HG03565 (cell line): ENCODE data around the gene MYH11.
"Not testable (repeated sequence)": the region's sequence is repeated elsewhere in the genome, so short reads cannot be mapped to it uniquely, and the experiment has no call there.

Source experiments
- ATAC-seq: cut with Tn5 transposase; IDR thresholded peaks from one replicate; pipeline ENCODE4 v1.9.1; 2021; ENCODE audit warnings: mild to moderate bottlenecking, moderate library complexity; ENCODE audit not compliant: unreplicated experiment

MYH11 gene

DNA sequence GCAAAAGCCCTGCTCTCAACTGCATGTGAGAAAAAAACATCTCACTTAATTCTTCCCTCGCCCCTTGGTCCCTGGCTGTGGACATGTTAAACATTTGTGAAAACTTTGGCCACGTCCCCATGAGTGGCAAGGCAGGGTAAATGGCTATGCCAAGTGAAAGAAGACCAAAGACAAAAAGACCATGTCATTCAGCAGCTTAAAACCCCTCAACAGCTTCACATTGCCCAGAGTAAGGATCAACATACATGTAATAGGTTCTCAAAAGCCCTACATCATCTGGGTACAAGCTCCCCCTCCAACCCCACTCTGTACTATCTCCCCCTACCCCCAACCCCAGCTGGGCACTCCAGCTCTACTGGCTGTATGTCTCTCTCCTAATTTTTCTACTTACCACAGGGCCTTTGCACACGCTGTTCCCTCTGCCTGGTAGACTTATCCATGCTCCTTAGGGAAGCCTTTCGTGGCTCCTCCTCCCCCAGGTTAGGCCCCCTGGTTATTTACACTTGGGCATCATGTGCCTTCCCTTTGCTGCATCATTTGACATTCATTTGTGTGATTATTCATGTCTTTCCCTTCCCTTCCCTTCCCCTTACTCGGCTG lies 131.1 kb downstream of the MYH11 start:
- ATAC-seq = no peak

DNA sequence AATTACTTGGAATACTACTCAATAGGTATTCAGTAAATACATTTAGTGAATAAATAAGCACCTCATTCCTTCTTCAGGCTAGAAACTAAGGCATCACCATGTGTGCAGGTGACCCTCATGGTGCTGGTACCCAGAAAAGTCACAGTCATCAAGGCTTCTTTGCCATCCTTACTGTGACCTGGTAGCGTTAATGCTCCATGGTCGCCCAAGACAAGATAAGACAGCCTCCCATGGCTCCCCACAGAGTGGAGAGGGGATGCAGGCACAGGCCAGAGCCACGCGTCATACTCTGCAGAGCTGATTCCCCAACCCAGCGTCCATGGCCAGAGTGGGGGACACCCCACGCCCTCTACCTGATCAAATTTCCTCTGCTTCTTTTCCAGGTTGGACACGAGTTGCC lies 133.0 kb downstream of the MYH11 start:
- no peak for ATAC-seq

DNA sequence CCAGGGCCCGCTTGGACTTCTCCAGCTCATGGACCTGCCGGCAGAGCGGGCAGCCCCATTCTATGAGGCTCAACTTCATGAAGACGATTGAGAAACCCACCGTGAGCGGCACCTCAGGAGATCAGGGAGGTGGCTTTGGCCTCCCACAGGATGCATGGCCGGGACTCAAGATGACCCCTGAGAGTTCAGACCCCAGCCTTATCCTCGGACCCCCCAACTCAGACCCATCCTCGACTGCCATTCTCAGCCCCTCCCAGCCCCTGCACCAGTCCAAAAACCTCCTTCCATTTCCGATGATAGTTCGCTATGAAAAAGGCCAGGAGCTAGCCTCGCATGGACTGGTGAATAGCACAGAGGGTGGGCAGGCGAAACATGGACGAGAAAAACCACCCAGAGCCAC lies 135.8 kb downstream of the MYH11 start:
- no peak for ATAC-seq

DNA sequence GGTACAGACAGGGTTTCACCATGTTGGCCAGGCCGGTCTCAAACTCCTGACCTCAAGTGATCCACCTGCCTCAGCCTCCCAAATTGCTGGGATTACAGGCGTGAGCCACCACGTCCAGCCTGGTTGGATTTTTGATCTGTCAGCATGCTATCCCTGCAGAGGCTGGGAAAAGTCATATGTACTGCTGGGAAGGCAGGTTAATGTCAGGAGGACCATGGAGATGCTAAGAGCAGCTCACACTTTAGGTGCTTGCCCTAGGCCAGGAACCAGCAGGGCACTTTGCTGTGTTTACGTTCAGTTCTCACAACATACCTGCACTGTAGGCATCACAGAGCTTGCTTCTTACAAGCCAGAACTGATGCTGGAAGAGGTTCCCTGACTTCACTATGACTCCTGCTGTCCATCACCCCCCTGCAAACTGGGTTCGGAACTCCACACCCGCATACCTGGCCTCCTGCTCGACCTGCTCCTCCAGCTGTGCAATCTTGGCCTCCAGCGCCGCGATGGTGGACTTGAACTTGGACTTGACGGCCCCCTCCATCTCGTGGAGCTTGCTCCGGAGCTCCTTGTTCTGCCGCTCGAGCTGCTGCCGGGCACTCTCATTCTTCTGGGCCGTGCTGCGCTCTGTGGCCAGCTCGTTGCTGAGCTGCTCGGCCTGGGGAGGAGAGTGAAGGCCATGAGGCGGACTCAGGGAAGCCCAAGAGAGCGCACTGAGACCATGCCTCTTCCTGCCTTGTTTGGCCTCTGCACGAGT lies 140.0 kb downstream of the MYH11 start:
- no peak for ATAC-seq

DNA sequence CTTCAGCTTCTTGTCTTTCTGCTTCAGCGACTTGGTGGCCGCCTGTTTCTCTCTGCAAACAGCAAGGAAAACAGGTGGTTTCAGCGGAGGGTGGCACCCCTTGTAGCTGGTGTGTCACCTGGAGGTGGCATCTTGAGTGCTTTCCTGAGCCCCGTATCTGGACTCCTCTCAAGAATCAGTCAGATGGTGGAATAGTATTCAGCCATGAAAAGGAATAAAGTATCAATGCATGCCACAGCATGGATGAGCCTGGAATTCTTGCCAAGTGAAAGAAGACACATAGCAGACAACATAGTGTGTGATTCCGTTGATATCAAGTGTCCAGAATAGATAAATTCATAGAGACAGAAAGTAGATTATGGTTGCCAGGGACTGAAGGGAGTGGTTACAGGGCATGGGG lies 141.6 kb downstream of the MYH11 start:
- no peak for ATAC-seq

DNA sequence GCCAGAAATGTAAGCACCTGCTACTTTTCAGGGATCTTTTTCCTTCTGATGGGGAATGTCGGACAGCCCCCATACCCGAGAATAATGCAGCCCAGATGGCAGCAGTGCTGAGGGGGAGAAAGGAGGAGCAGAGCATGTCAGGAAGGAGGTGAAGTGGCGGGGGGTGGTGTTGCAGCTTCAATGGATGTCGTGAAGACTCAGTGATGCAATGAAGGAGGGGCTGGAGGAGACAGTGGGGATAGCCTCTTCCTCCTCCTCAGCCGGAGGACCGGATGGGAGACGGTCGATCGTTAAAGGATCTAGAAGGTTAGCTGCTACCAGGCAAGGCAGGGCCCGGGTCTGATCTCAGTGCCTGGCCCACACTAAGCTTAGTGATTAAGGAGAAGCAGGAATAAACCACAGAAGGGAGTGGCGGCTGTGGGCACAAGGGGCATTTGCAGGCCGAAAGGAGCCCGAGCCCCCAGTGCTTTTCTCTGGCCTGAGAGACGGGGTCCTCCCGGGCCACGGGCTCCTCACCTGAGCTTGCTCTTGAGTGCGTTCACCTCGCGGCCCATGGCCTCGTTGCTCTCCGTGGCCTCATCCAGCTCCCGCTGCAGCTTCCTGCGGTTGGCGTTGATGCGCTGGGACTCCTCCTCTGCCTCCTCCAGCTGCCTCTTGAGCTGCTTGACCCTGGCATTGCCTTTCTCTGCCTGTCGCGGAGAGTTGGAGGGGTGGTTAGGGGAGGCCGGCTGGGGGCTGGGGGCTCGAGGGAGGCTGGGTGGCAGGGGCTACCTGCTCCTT lies 142.2 kb downstream of the MYH11 start:
- no peak for ATAC-seq

DNA sequence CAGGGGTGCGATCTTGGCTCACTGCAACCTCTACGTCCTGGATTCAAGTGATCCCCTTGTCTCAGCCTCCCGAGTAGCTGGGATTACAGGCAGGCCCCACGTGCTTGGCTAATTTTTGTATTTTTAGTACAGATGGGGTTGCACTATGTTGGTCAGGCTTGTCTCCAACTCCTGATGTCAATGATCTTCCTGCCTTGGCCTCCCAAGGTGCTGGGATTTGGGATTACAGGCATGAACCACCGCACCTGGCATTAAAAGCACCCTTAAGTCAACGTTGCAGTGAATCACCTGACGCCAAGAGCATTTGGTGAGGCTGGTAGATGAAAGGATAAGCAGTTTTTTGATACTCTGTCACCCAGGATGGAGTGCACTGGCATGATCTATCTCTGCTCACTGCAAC lies 147.8 kb downstream of the MYH11 start:
- no peak for ATAC-seq

DNA sequence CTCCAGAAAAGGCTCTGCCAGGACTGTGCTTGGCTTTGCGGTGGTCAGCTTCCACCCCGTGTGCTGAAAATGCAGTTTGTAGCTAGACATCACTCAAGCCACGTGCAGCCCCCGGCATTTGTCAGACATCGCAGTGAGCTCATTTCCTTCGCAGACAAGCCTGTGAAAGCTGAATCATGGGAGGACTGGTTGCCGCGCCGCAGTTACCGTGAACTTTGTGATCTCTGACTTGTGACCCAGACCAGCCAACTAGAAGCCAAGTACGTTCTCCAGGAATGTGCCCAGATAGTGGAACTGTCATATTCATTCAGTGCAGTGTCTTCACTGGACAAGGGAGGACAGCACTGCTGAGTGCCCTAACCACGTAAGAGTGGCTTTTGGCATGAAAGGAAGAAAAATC lies 148.7 kb downstream of the MYH11 start:
- ATAC-seq = no peak

DNA sequence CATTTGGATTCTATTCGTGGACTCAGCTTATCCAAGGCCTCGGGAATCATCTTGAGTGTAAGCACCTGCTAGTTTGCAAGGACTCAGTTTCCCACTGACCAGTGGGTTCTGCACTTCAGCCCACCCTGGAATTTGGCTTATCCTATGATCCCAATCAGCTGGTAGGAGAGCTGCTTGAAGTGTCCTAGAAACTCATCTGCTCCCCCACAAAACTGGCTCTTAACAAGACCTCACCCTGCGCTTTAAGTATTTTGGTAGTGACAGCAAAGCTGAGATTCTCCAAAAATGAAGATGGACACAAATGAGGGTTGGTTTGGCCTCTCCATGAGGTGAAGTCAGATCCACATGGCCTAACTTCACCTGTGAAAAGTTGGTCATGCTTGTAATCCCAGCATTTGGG lies 149.5 kb downstream of the MYH11 start:
- ATAC-seq = no peak

DNA sequence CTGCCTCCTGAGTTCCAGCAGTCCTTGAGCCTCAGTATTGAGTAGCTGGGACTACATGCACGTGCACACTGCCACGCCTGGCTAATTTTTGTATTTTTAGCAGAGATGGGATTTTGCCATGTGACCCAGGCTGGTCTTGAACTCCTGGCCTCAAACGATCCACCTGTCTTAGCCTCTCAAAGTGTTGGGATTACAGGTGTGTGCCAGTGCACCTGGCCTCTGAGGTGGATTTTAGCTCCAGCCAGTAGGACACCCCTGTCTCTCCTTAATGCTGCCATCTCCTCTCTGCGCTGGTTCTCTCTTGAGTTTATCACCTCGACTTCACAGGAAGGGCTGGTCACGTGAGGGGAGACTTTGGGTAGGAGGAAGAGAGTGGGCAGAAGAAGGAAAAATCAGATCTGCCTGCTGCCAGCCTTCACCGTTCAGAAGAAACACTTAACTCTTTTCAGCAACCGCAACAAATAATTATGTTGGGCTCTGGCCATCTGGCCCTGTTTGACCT lies 151.7 kb downstream of the MYH11 start:
- no peak for ATAC-seq

DNA sequence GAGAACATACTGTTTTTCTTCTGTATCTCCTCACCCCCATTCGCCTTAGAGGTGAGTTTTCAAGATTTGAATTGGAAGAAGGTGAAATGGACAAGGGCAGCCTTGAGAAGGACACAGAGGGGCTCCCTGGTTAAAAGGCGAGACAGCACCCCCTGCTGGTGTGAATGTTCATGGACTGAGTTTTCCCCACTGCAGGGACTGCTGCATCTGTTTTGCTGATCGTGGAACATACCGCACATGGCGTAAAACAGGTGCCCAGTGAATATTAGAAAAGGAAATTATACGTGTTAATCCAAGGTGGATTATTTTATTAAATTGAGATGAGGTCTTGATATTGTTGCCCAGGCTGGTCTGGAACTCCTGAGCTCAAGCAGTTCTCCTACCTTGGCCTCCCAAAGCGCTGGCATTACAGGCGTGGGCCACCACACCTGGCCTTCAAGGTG lies 152.3 kb downstream of the MYH11 start:
- no peak for ATAC-seq

DNA sequence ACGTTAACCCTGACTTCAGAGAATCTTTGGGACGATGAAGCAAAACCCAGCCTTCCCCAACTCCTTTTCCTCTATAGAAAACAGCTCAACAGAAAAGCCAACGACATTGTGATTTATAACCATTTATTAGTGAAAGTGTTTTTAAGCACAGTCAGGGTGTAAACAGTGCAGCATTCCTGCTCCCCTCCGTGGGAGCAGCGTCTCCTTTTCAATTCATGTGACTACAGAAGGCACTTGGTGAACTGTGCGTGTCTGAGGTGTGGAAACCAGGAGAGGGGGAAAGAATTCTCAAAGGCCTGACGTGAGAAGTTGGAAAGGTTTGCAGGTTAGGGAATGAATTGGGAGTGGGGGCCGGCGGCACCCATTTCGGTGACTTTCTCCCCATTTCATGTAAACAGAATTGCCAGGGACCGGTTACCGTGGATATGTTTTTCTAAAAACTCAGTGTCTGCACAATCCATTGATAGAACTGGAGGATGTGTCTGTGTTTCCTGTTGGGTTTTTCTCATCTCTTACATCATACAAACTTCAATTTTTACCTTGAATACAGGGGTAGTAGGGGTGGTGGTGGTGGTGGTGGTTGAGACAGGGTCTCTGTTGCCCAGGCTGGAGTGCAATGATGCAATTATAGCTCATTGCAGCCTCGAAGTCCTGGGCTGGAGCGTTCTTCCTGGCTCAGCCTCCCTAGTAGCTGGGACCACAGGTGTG lies 153.6 kb downstream of the MYH11 start:
- ATAC-seq = no peak

DNA sequence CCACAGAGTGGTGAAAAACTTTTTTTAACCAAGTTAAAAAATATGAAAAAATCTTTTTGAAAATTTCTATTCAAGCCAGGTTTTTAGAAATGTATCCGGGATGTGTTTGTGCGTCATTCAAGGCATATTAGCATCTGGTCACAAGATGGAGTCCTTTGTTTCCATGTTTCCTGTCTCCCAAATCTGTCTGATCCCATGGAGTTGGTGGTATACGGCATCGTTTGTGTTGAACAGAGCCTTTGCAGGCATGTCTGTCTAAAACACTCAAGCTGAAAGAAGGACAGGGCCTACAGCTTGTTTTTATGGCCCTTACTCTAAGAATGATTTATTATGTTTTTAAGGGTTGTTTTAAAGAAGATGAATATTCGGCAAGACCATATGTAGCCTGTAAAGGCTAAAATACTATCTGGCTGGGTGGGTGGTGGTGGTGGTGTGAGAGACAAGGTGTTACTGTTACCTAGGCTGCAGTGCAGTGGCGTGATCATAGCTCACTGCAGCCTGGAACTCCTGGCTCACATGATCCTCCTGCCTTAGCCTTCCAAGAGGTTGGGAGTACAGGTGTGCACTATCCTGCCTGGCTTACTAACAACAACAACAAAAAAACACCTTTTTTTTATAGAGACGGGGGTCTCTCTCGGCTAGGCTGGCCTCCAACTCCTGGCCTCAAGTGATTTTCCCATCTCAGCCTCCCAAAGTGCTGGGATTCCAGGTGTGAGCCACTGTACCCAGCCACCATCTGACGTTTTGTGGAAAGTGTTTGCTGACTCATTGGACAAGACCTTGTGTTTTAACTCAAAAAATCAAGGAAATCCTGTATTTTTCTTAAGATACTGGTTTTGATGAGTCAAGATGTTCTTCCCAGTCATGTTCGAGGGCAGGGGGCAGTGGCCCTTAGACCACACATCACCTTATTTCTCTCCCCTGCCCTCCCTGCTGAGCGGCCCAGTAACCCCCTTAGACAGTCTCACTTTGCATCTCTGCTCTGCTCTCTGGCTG lies 154.6 kb downstream of the MYH11 start:
- ATAC-seq = no peak

DNA sequence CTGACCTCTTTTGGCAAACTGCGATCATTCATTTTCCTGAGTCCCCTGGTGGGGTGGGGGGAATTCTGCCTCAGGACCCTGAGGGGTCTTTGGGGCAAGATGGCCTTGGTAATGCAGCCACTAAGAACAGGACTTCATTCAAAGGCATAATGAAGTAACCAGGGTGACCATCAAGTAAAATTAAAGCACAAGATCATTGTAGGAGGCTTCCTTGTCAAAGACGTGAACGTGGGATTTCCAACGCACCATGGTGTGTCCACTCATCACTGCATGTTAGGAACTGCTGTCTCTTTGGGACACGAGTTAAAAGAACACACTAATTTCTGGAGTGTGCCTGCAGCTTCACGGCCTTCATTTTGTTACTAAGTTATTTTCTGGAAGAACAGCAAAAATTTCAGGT lies 155.5 kb downstream of the MYH11 start:
- no peak for ATAC-seq

DNA sequence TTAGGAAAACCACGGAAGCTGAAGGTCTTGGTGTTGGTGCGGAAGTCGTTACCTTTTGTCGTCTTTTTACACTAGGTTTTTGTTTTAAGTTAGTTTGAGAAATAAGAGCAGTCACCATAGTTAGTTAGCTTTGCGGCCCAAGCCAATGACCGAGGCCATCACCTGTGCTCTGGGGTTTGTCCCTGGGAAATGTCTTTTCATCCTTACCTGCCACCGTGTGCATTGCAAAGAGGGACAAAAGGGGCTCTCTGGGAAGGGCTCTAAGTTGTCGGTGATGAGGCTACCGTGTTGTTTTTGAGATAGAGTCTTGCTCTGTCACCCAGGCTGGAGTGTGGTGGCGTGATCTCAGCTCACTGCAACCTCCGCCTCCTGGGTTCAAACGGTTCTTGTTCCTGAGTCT lies 157.0 kb downstream of the MYH11 start:
- ATAC-seq = no peak

DNA sequence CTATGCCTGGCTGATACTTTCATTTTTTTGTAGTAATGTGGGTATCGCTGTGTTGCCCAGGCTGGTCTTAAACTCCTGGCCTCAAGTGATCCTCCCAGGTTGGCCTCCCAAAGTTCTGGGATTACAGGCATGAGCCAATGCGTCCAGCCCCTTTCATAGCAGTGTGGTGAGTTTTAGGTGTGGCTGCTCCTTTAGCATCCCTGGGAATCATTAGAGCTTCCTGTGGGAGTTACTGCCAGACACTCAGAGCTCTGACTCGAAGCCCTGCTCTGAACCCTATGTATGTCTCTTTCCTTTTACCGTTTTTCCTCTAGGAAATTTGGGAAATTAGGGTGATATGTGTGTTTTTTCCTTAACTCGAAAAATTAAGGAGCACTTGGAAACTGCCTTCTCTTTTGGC lies 162.3 kb downstream of the MYH11 start:
- ATAC-seq = no peak

DNA sequence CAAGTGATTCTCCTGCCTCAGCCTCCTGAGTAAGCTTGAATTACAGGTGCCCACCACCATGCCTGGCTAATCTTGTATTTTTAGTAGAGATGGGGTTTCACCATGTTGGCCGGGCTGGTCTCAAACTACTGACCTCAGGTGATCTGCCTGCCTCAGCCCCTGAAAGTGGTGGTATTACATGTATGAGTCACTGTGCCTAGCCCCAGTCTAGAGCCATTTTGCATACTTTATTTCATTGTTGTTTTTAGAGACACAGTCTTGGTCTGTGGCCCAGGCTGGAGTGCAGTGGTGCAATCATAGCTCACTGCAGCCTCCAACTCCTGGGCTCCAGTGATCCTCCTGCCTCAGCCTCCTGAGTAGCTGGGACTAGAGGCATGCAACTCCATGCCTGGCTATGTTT lies 164.3 kb downstream of the MYH11 start:
- ATAC-seq = not testable (repeated sequence)

DNA sequence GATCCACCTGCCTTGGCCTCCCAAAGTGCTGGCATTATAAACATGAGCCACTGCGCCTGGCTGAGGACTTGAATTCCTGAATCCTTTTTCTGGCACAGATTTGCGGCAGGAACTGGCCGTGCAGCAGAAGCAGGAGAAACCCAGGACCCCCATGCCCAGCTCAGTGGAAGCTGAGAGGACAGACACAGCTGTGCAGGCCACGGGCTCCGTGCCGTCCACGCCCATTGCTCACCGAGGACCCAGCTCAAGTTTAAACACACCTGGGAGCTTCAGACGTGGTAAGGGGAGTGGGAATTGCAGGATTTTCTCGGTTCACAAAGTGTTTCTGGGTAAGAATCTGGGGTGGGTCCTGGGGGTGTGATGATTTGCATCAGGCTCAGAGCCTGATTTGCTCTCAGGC lies 165.8 kb downstream of the MYH11 start:
- ATAC-seq = no peak

DNA sequence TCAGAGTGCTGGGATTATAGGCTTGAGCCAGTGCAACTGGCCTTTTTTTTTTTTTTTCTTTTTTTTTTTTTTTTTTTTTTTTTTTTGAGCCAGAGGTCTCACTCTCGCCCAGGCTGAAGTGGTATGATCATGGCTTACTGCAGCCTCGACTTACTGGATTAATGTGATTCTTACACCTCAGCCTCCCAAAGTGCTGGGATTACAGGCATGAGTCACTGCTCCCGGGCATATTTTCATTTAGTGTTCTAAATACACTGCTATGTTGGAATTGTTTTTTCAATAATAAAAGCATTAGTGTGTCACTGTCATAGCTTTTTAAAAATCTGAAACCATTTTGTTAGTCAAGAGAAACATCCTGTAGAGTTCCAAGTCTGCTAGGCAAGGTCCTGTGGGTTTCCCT lies 166.5 kb downstream of the MYH11 start:
- no peak for ATAC-seq

DNA sequence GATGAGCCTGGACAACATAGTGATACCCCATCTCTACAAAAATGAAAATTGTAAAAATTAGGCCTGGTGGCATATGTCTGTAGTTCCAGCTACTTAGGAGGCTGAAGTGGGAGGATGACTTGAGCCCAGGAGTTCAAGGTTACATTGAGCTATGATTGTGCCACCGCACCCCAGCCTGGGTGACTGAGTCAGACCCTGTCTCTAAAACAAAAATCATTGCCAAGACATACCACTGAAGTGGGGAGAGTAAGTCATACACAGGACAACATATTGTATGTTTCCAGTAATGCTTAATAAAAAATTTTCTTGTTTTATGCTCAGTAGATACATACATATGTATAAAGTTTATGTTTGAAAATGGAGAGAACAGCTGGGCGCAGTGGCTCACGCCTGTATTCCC lies 167.5 kb downstream of the MYH11 start:
- ATAC-seq = no peak
